ENCODE measurements around the gene GRIK4.

The GRIK4 gene

GRCh38 chr11:120603071-120603470, 91.5 kb downstream of the GRIK4 start:
- Histone ChIP-seq H3K9ac (ENCODE audit: low read depth in 1 of 2, low read length in 2 of 2) (no peak overlapping the region), H3K4me1 (ENCODE audit: control insufficient read depth in 2 of 2, insufficient read depth in 2 of 2, low read length in 2 of 2) (no peaks in the 10 kb centered on the region), H3K36me3 (ENCODE audit: control insufficient read depth in 2 of 2, insufficient read depth in 2 of 2, low read length in 2 of 2) (no peaks in the 10 kb centered on the region), H3K9me3 (ENCODE audit: control insufficient read depth in 2 of 2, low read length in 2 of 2) (no peaks in the 10 kb centered on the region), H3K27me3 (ENCODE audit: control insufficient read depth in 2 of 2, insufficient read depth in 2 of 2, low read length in 2 of 2) (peaks cover 0 to 6% of the 10 kb centered on the region in 2 donors), H3K27ac (ENCODE audit: low read depth in 2 of 2, low read length in 2 of 2) (no peak overlapping the region), H3K4me3 (ENCODE audit: low read length in 2 of 2) (no peak overlapping the region)

- Histone ChIP-seq H3K9ac (ENCODE audit: low read depth in 1 of 2, low read length in 2 of 2) (no peak overlapping the region), H3K4me3 (ENCODE audit: low read length in 2 of 2) (no peak overlapping the region), H3K4me1 (ENCODE audit: control insufficient read depth in 2 of 2, insufficient read depth in 2 of 2, low read length in 2 of 2) (peaks cover 0 to 3% of the 10 kb centered on the region in 2 donors), H3K9me3 (ENCODE audit: control insufficient read depth in 2 of 2, low read length in 2 of 2) (no peaks in the 10 kb centered on the region), H3K36me3 (ENCODE audit: control insufficient read depth in 2 of 2, insufficient read depth in 2 of 2, low read length in 2 of 2) (no peaks in the 10 kb centered on the region), H3K27ac (ENCODE audit: low read depth in 2 of 2, low read length in 2 of 2) (no peak overlapping the region), H3K27me3 (ENCODE audit: control insufficient read depth in 2 of 2, insufficient read depth in 2 of 2, low read length in 2 of 2) (peaks cover 0 to 2% of the 10 kb centered on the region in 2 donors)
Measured at GRCh38 chr11:120605469-120605868, 93.9 kb downstream of the GRIK4 start.

- Histone ChIP-seq H3K27ac (ENCODE audit: low read depth in 2 of 2, low read length in 2 of 2) (no peak overlapping the region), H3K36me3 (ENCODE audit: control insufficient read depth in 2 of 2, insufficient read depth in 2 of 2, low read length in 2 of 2) (no peaks in the 10 kb centered on the region), H3K27me3 (ENCODE audit: control insufficient read depth in 2 of 2, insufficient read depth in 2 of 2, low read length in 2 of 2) (peaks cover 0 to 2% of the 10 kb centered on the region in 2 donors), H3K4me3 (ENCODE audit: low read length in 2 of 2) (no peak overlapping the region), H3K9me3 (ENCODE audit: control insufficient read depth in 2 of 2, low read length in 2 of 2) (no peaks in the 10 kb centered on the region), H3K9ac (ENCODE audit: low read depth in 1 of 2, low read length in 2 of 2) (no peak overlapping the region), H3K4me1 (ENCODE audit: control insufficient read depth in 2 of 2, insufficient read depth in 2 of 2, low read length in 2 of 2) (peaks cover 0 to 3% of the 10 kb centered on the region in 2 donors)
Measured at GRCh38 chr11:120606211-120607010, 94.9 kb downstream of the GRIK4 start.

- Histone ChIP-seq H3K36me3 (ENCODE audit: control insufficient read depth in 2 of 2, insufficient read depth in 2 of 2, low read length in 2 of 2) (no peaks in the 10 kb centered on the region), H3K9ac (ENCODE audit: low read depth in 1 of 2, low read length in 2 of 2) (no peak overlapping the region), H3K9me3 (ENCODE audit: control insufficient read depth in 2 of 2, low read length in 2 of 2) (no peaks in the 10 kb centered on the region), H3K4me3 (ENCODE audit: low read length in 2 of 2) (no peak overlapping the region), H3K27me3 (ENCODE audit: control insufficient read depth in 2 of 2, insufficient read depth in 2 of 2, low read length in 2 of 2) (peaks cover 0 to 2% of the 10 kb centered on the region in 2 donors), H3K4me1 (ENCODE audit: control insufficient read depth in 2 of 2, insufficient read depth in 2 of 2, low read length in 2 of 2) (peaks cover 0 to 6% of the 10 kb centered on the region in 2 donors), H3K27ac (ENCODE audit: low read depth in 2 of 2, low read length in 2 of 2) (no peak overlapping the region)
Measured at GRCh38 chr11:120608061-120608460, 96.5 kb downstream of the GRIK4 start.

- H3K9ac ChIP-seq (ENCODE audit: low read depth in 1 of 2, low read length in 2 of 2) = no peak overlapping the region
- no peaks in the 10 kb centered on the region for H3K9me3 ChIP-seq (ENCODE audit: control insufficient read depth in 2 of 2, low read length in 2 of 2)
- no peak overlapping the region for H3K27ac ChIP-seq (ENCODE audit: low read depth in 2 of 2, low read length in 2 of 2)
- no peaks in the 10 kb centered on the region for H3K36me3 ChIP-seq (ENCODE audit: control insufficient read depth in 2 of 2, insufficient read depth in 2 of 2, low read length in 2 of 2)
- no peak overlapping the region for H3K4me3 ChIP-seq (ENCODE audit: low read length in 2 of 2)
- peaks cover 2 to 8% of the 10 kb centered on the region in 2 donors for H3K4me1 ChIP-seq (ENCODE audit: control insufficient read depth in 2 of 2, insufficient read depth in 2 of 2, low read length in 2 of 2)
- peaks cover 0 to 2% of the 10 kb centered on the region in 2 donors for H3K27me3 ChIP-seq (ENCODE audit: control insufficient read depth in 2 of 2, insufficient read depth in 2 of 2, low read length in 2 of 2)
Measured at GRCh38 chr11:120608760-120609211, 97.2 kb downstream of the GRIK4 start.

GRCh38 chr11:120610111-120610510, 98.6 kb downstream of the GRIK4 start:
- Histone ChIP-seq H3K27ac (ENCODE audit: low read depth in 2 of 2, low read length in 2 of 2) (no peak overlapping the region), H3K4me3 (ENCODE audit: low read length in 2 of 2) (no peak overlapping the region), H3K27me3 (ENCODE audit: control insufficient read depth in 2 of 2, insufficient read depth in 2 of 2, low read length in 2 of 2) (peaks cover 0 to 2% of the 10 kb centered on the region in 2 donors), H3K4me1 (ENCODE audit: control insufficient read depth in 2 of 2, insufficient read depth in 2 of 2, low read length in 2 of 2) (peaks cover 2 to 8% of the 10 kb centered on the region in 2 donors), H3K9ac (ENCODE audit: low read depth in 1 of 2, low read length in 2 of 2) (no peak overlapping the region), H3K9me3 (ENCODE audit: control insufficient read depth in 2 of 2, low read length in 2 of 2) (no peaks in the 10 kb centered on the region), H3K36me3 (ENCODE audit: control insufficient read depth in 2 of 2, insufficient read depth in 2 of 2, low read length in 2 of 2) (no peaks in the 10 kb centered on the region)

GRCh38 chr11:120611581-120611980, 100.0 kb downstream of the GRIK4 start:
- Histone ChIP-seq H3K27me3 (ENCODE audit: control insufficient read depth in 2 of 2, insufficient read depth in 2 of 2, low read length in 2 of 2) (peaks cover 0 to 2% of the 10 kb centered on the region in 2 donors), H3K27ac (ENCODE audit: low read depth in 2 of 2, low read length in 2 of 2) (no peak overlapping the region), H3K9ac (ENCODE audit: low read depth in 1 of 2, low read length in 2 of 2) (no peak overlapping the region), H3K36me3 (ENCODE audit: control insufficient read depth in 2 of 2, insufficient read depth in 2 of 2, low read length in 2 of 2) (no peaks in the 10 kb centered on the region), H3K4me1 (ENCODE audit: control insufficient read depth in 2 of 2, insufficient read depth in 2 of 2, low read length in 2 of 2) (peaks cover 2 to 8% of the 10 kb centered on the region in 2 donors), H3K4me3 (ENCODE audit: low read length in 2 of 2) (no peak overlapping the region), H3K9me3 (ENCODE audit: control insufficient read depth in 2 of 2, low read length in 2 of 2) (no peaks in the 10 kb centered on the region)

GRCh38 chr11:120612513-120613263, 101.1 kb downstream of the GRIK4 start:
- H3K27ac ChIP-seq (ENCODE audit: low read depth in 2 of 2, low read length in 2 of 2) = no peak overlapping the region
- H3K4me1 ChIP-seq (ENCODE audit: control insufficient read depth in 2 of 2, insufficient read depth in 2 of 2, low read length in 2 of 2) = peaks cover 2 to 8% of the 10 kb centered on the region in 2 donors
- no peak overlapping the region for H3K4me3 ChIP-seq (ENCODE audit: low read length in 2 of 2)
- no peaks in the 10 kb centered on the region for H3K36me3 ChIP-seq (ENCODE audit: control insufficient read depth in 2 of 2, insufficient read depth in 2 of 2, low read length in 2 of 2)
- H3K9me3 ChIP-seq (ENCODE audit: control insufficient read depth in 2 of 2, low read length in 2 of 2) = no peaks in the 10 kb centered on the region
- no peak overlapping the region for H3K9ac ChIP-seq (ENCODE audit: low read depth in 1 of 2, low read length in 2 of 2)
- no peaks in the 10 kb centered on the region for H3K27me3 ChIP-seq (ENCODE audit: control insufficient read depth in 2 of 2, insufficient read depth in 2 of 2, low read length in 2 of 2)

- peaks cover 2 to 8% of the 10 kb centered on the region in 2 donors for H3K4me1 ChIP-seq (ENCODE audit: control insufficient read depth in 2 of 2, insufficient read depth in 2 of 2, low read length in 2 of 2)
- H3K9ac ChIP-seq (ENCODE audit: low read depth in 1 of 2, low read length in 2 of 2) = no peak overlapping the region
- H3K27ac ChIP-seq (ENCODE audit: low read depth in 2 of 2, low read length in 2 of 2) = no peak overlapping the region
- H3K36me3 ChIP-seq (ENCODE audit: control insufficient read depth in 2 of 2, insufficient read depth in 2 of 2, low read length in 2 of 2) = no peaks in the 10 kb centered on the region
- H3K4me3 ChIP-seq (ENCODE audit: low read length in 2 of 2) = no peak overlapping the region
- no peaks in the 10 kb centered on the region for H3K27me3 ChIP-seq (ENCODE audit: control insufficient read depth in 2 of 2, insufficient read depth in 2 of 2, low read length in 2 of 2)
- H3K9me3 ChIP-seq (ENCODE audit: control insufficient read depth in 2 of 2, low read length in 2 of 2) = no peaks in the 10 kb centered on the region
Measured at GRCh38 chr11:120613264-120614226, 102.0 kb downstream of the GRIK4 start.

Data from mucosa of rectum (tissue), 2 donors.